GM12878 (cell line): ENCODE measurements around the gene NPR2. TPM values are rescaled to one million over a fixed set of nuclear protein-coding genes. Genes with fewer than 3 reads are reported as not detected.

Experiments
- BACH1 ChIP-seq: fragments of 450-650 bp; IDR thresholded peaks from 2 replicates; pipeline ENCODE4 v1.6.1; 2017; ENCODE audit warnings: mild to moderate bottlenecking, borderline replicate concordance
- BCL11A ChIP-seq: IDR thresholded peaks from 2 replicates; pipeline ENCODE4 v1.6.1; 2011; ENCODE audit warnings: low read depth, low read length
- BRCA1 ChIP-seq: IDR thresholded peaks from 2 replicates; pipeline ENCODE4 v1.6.1; 2011; ENCODE audit warnings: low read depth, low read length, improper control_type of control experiment
- CHD2 ChIP-seq: IDR thresholded peaks from 2 replicates; pipeline ENCODE4 v1.6.1; 2011; ENCODE audit warnings: low read depth, low read length, improper control_type of control experiment, borderline replicate concordance
- CHD4 ChIP-seq: fragments of 200-600 bp; sonication (generic); IDR thresholded peaks from 2 replicates; pipeline ENCODE4 v1.6.1; 2016; ENCODE audit warnings: mild to moderate bottlenecking
- E4F1 ChIP-seq: fragments of 450-650 bp; IDR thresholded peaks from 2 replicates; pipeline ENCODE4 v1.6.1; 2018; ENCODE audit warnings: borderline replicate concordance, mild to moderate bottlenecking; ENCODE audit not compliant: partially characterized antibody
- EED ChIP-seq: sonication (generic); IDR thresholded peaks from 2 replicates; pipeline ENCODE4 v1.6.1; 2016; ENCODE audit warnings: antibody characterized with exemption, low read depth
- HCFC1 ChIP-seq: fragments of 150-350 bp; IDR thresholded peaks from 2 replicates; pipeline ENCODE4 v1.6.1; 2014; ENCODE audit warnings: low read length
- HDAC6 ChIP-seq: fragments of 200-600 bp; sonication (generic); IDR thresholded peaks from one replicate; pipeline ENCODE4 v1.8.0; 2017; ENCODE audit warnings: antibody characterized with exemption; ENCODE audit not compliant: unreplicated experiment
- HSF1 ChIP-seq: fragments of 150-350 bp; IDR thresholded peaks from 2 replicates; pipeline ENCODE4 v1.6.1; 2014; ENCODE audit warnings: mild to moderate bottlenecking, low read depth, low read length
- IKZF2 ChIP-seq, 2 experiments: fragments of 450-650 bp; IDR thresholded peaks; 2 replicates each; pipeline ENCODE4 v1.6.1; 2017; ENCODE audit warnings: mild to moderate bottlenecking in 2 of 2, moderate library complexity in 2 of 2
- IRF5 ChIP-seq: fragments of 450-650 bp; IDR thresholded peaks from 2 replicates; pipeline ENCODE4 v1.6.1; 2017; ENCODE audit warnings: borderline replicate concordance
- MAX ChIP-seq: IDR thresholded peaks from 2 replicates; pipeline ENCODE4 v1.6.1; 2012; ENCODE audit warnings: low read depth, low read length, improper control_type of control experiment
- NBN ChIP-seq: fragments of 450-650 bp; IDR thresholded peaks from 2 replicates; pipeline ENCODE4 v1.6.1; 2016
- NFYB ChIP-seq: IDR thresholded peaks from 2 replicates; pipeline ENCODE4 v1.6.1; 2011; ENCODE audit warnings: low read depth, mild to moderate bottlenecking, low read length, improper control_type of control experiment, moderate library complexity; ENCODE audit not compliant: insufficient read depth
- NR2C2 ChIP-seq: IDR thresholded peaks from 2 replicates; pipeline ENCODE4 v1.6.1; 2011; ENCODE audit warnings: borderline replicate concordance, low read depth; ENCODE audit not compliant: control insufficient read depth, insufficient read length
- RELA ChIP-seq: fragments of 450-650 bp; IDR thresholded peaks from 2 replicates; pipeline ENCODE4 v1.8.0; 2014; ENCODE audit warnings: borderline replicate concordance; ENCODE audit not compliant: partially characterized antibody
- SMC3 ChIP-seq: IDR thresholded peaks from 2 replicates; pipeline ENCODE4 v1.6.1; 2011; ENCODE audit warnings: low read length, improper control_type of control experiment, borderline replicate concordance
- STAT1 ChIP-seq: fragments of 450-650 bp; conservative IDR thresholded peaks from 2 replicates; pipeline ENCODE4 v1.6.1; 2014; ENCODE audit warnings: antibody characterized with exemption, mild to moderate bottlenecking
- ZZZ3 ChIP-seq: IDR thresholded peaks from 2 replicates; pipeline ENCODE4 v1.6.1; 2011; ENCODE audit warnings: low read depth; ENCODE audit not compliant: control insufficient read depth, insufficient read length
- polyA plus RNA-seq, 11 experiments: library from polyadenylated mRNA; depleted of rRNA in 4 of 11; unstranded in 6 of 11; stranded (reverse) in 5 of 11; fragments of >200 nt; fragmentation: Nextera tagmentation in 4 of 11; fragmentation: Illumina TruSeq in 1 of 11; extraction: Ambion mirVana in 4 of 11; extraction: Trizol in 1 of 11; gene quantifications; 1 replicate in 1 of 11; 2 replicates in 10 of 11; pipeline versions ENCODE4 v1.2.1 to v1.2.3, GENCODE V29; 2011 to 2016; ENCODE audit warnings: inconsistent platforms in 2 of 11, missing spikeins in 2 of 11, low read depth in 1 of 11
- total RNA-seq, 4 experiments: library from RNA; depleted of rRNA in 3 of 4; stranded (reverse); fragments of >200 nt in 3 of 4; fragmentation: Illumina TruSeq in 1 of 4; extraction: Trizol in 1 of 4; gene quantifications; 2 replicates each; pipeline versions ENCODE4 v1.2.1 to v1.2.3, GENCODE V29; 2013 to 2021
- TF ChIP-seq, protein P1 (sequence below): fragments of 450-650 bp; IDR thresholded peaks from 2 replicates; pipeline ENCODE4 v1.6.1; 2016; ENCODE audit warnings: mild to moderate bottlenecking
- TF ChIP-seq, protein P2 (sequence below): IDR thresholded peaks from 2 replicates; pipeline ENCODE4 v1.6.1; 2011; ENCODE audit warnings: low read depth, mild to moderate bottlenecking, low read length, moderate library complexity, borderline replicate concordance; ENCODE audit errors: extremely low read depth

Gene NPR2
- total and polyA plus RNA-seq, 10 of the 15 experiments (the other 5 are each of a cell fraction or from before 2014, with no cell fraction given): 2.0 to 20.9 (median 6.8) TPM

GRCh38 chr9:35748858-35749514 is 42.4 kb upstream of the NPR2 start, which contains the start of the genes GBA2 and RGP1 (continued):
- no peak for TF ChIP-seq E4F1
- TF ChIP-seq BCL11A: no peak
- peak; percentile 25 for TF ChIP-seq HCFC1
- TF ChIP-seq NFYB: no peak
- peak; percentile 25 for TF ChIP-seq RELA
- no peak for TF ChIP-seq CHD4
- peak; percentile 78; the same call in 1 of the 2 replicates for TF ChIP-seq BACH1
- TF ChIP-seq ZZZ3: no peak
- no peak for TF ChIP-seq HSF1
- TF ChIP-seq, protein P1, sequence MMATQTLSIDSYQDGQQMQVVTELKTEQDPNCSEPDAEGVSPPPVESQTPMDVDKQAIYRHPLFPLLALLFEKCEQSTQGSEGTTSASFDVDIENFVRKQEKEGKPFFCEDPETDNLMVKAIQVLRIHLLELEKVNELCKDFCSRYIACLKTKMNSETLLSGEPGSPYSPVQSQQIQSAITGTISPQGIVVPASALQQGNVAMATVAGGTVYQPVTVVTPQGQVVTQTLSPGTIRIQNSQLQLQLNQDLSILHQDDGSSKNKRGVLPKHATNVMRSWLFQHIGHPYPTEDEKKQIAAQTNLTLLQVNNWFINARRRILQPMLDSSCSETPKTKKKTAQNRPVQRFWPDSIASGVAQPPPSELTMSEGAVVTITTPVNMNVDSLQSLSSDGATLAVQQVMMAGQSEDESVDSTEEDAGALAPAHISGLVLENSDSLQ: no peak
- no peak for TF ChIP-seq BRCA1
- no peak for TF ChIP-seq STAT1
- TF ChIP-seq IKZF2 (IDR thresholded peaks at IDR 0.05): no peak
- TF ChIP-seq NBN: no peak
- no peak for TF ChIP-seq NR2C2
- TF ChIP-seq HDAC6: no peak
- TF ChIP-seq MAX: no peak
- no peak for TF ChIP-seq CHD2
- TF ChIP-seq SMC3: no peak
- TF ChIP-seq EED: no peak
- TF ChIP-seq, protein P2, sequence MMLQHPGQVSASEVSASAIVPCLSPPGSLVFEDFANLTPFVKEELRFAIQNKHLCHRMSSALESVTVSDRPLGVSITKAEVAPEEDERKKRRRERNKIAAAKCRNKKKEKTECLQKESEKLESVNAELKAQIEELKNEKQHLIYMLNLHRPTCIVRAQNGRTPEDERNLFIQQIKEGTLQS: no peak
- TF ChIP-seq IRF5: no peak
